Activated CD4-positive, alpha-beta T cell treated with anti-CD3 and anti-CD28 coated beads for 36 hours (primary cell): ENCODE results near the gene OR2F1. TPM values are rescaled to one million over a fixed set of nuclear protein-coding genes. Genes with fewer than 3 reads are reported as not detected.
"Not testable (repeated sequence)": the region's sequence is repeated elsewhere in the genome, so short reads cannot be mapped to it uniquely, and the experiment has no call there.

Experiments
- ATAC-seq: fragments of 200-7000 bp; cut with Tn5 transposase; one replicate; pipeline ENCODE4 v1.10.0; 2021; ENCODE audit warnings: mild to moderate bottlenecking, moderate library complexity
- CTCF ChIA-PET: fragments of 350-600 bp; sonication (Branson Sonifier 250); formaldehyde crosslinking; loops from one replicate; lab custom pipeline; 2021; ENCODE audit warnings: antibody characterized with exemption; lab: Charles Lee
- POLR2A ChIA-PET: fragments of 350-600 bp; sonication (Branson Sonifier 250); formaldehyde crosslinking; loops from one replicate; lab custom pipeline; 2021; ENCODE audit warnings: antibody characterized with exemption, inconsistent platforms; lab: Charles Lee
- DNase-seq: peaks from one replicate; pipeline ENCODE4 v3.0.0-alpha.2; 2020
- H3K27ac Mint-ChIP-seq: one replicate; pipeline ENCODE4 v1.8.0; 2021; ENCODE audit warnings: mixed read lengths
- H3K27me3 Mint-ChIP-seq: one replicate; pipeline ENCODE4 v1.8.0; 2021; ENCODE audit warnings: mixed read lengths
- H3K36me3 Mint-ChIP-seq: one replicate; pipeline ENCODE4 v1.8.0; 2021; ENCODE audit warnings: low read depth, mixed read lengths
- H3K4me1 Mint-ChIP-seq: one replicate; pipeline ENCODE4 v1.8.0; 2021; ENCODE audit warnings: mixed read lengths
- H3K4me3 Mint-ChIP-seq: one replicate; pipeline ENCODE4 v1.8.0; 2021; ENCODE audit warnings: mild to moderate bottlenecking, moderate library complexity, mixed read lengths
- H3K9me3 Mint-ChIP-seq: one replicate; pipeline ENCODE4 v1.8.0; 2021; ENCODE audit warnings: low read depth, mixed read lengths
- intact Hi-C, 2 experiments: fragments of 100-400 bp; cut with DNase I in 1 of 2; cut with micrococcal nuclease in 1 of 2; formaldehyde crosslinking; loops; one replicate each; pipeline versions ENCODE4 v1.14.2 to v1.15.1; 2022 to 2024; cut with DNase I, micrococcal nuclease
- total RNA-seq, 2 experiments: library from RNA; stranded (reverse); gene quantifications; one replicate each; pipeline ENCODE4 v1.2.3, GENCODE V29; 2021

Gene OR2F1
- total RNA-seq, 2 experiments from 2014 or later: not detected

- CTCF ChIA-PET: not testable (repeated sequence)
Measured at GRCh38 chr7:144010821-144011220, 56.2 kb downstream of the OR2F1 start.

GRCh38 chr7:144011458-144012230 lies 57.0 kb downstream of the OR2F1 start:
- Mint-ChIP-seq H3K36me3 (no peaks in the 10 kb centered on the region), H3K27me3 (peaks cover 3% of the 10 kb centered on the region), H3K27ac (no peak overlapping the region), H3K9me3 (peaks cover 14% of the 10 kb centered on the region), H3K4me1 (no peaks in the 10 kb centered on the region), H3K4me3 (no peak overlapping the region)
- no peak for DNase-seq
- ChIA-PET POLR2A (no interaction called here), CTCF (no interaction called here)
- intact Hi-C loops: no loop called here
- ATAC-seq: no peak

More at GRCh38 chr7:144010821-144011220, 56.2 kb downstream of the OR2F1 start:
- H3K27ac Mint-ChIP-seq, DNase-seq, H3K27me3 Mint-ChIP-seq, H3K4me1 Mint-ChIP-seq, H3K4me3 Mint-ChIP-seq, POLR2A ChIA-PET, intact Hi-C loops, H3K36me3 Mint-ChIP-seq, ATAC-seq: not testable (repeated sequence)
- peaks cover 14% of the 10 kb centered on the region for H3K9me3 Mint-ChIP-seq

Other genes starting within 250 kb of the OR2F1 start
- 1 to 10 TPM in 1 of 2 experiments, under 1 TPM in 1; 0.94 to 1.5 TPM for gene CTAGE6, start 197.1 kb upstream of the OR2F1 start, total RNA-seq
- 10 to 100 TPM; 16.5 to 17.7 TPM for gene TCAF1, start 52.7 kb upstream of the OR2F1 start, total RNA-seq
- not detected for gene OR2F2, start 19.6 kb upstream of the OR2F1 start, total RNA-seq
- gene OR6B1, start 45.5 kb downstream of the OR2F1 start, total RNA-seq: not detected
- not detected for gene OR2A5, start 94.1 kb downstream of the OR2F1 start, total RNA-seq
- not detected for gene OR2A25, start 115.0 kb downstream of the OR2F1 start, total RNA-seq
- not detected for gene OR2A12, start 131.4 kb downstream of the OR2F1 start, total RNA-seq
- not detected for gene OR2A2, start 154.7 kb downstream of the OR2F1 start, total RNA-seq
- not detected for gene OR2A14, start 168.3 kb downstream of the OR2F1 start, total RNA-seq
- 1 to 10 TPM; 1.2 to 1.4 TPM for gene CTAGE4, start 228.6 kb downstream of the OR2F1 start, total RNA-seq
- 1 to 10 TPM; 5.1 to 6.3 TPM for gene ARHGEF35, start 241.0 kb downstream of the OR2F1 start, total RNA-seq